HG03575 (cell line): ENCODE data around the gene ARHGAP4.

ENCODE experiments used
- ATAC-seq: cut with Tn5 transposase; IDR thresholded peaks from one replicate; pipeline ENCODE4 v1.9.1; 2021; ENCODE audit not compliant: unreplicated experiment, insufficient number of reproducible peaks, low FRiP score; ENCODE audit errors: extremely low read depth

ARHGAP4 gene

DNA sequence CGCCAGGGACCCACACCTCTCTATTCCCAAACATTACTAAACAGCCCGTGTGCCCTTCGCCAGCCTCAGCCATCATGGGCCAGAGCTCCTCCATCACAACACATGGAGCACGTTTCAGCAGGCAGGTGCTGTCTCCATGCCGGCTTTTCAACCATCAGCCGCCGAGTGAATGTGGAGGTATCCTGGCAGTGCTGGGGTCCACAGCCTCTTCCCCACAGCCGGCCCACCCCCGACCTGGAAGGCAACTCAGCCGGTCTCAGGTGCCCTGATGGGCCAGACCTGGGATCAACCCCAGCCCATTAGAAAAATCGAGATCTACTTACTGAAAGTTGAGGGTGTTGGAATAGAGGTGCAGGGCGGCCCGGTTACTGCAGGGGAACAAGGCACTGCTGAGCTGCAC lies 5.7 kb upstream of the ARHGAP4 start:
- no peak for ATAC-seq

DNA sequence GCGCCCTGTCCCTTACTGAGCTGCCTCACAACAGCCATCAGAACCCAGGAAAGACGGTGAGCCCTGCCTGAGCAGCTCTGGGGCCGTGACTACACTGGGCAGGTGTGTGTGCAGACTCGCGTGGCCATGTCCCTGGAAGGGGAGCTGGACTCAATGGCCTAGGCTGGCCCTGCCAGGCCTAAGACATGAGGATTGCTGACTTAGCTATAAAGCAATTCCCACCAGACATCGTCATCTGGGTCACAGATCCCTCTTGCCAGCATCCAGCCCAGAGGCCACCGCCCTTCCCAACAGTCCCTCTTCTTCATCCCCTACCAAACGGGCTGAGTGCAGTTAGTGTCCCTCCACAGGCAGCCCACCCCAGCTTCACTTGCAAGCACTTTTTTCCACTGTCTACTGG lies 5.1 kb upstream of the ARHGAP4 start:
- ATAC-seq: no peak

DNA sequence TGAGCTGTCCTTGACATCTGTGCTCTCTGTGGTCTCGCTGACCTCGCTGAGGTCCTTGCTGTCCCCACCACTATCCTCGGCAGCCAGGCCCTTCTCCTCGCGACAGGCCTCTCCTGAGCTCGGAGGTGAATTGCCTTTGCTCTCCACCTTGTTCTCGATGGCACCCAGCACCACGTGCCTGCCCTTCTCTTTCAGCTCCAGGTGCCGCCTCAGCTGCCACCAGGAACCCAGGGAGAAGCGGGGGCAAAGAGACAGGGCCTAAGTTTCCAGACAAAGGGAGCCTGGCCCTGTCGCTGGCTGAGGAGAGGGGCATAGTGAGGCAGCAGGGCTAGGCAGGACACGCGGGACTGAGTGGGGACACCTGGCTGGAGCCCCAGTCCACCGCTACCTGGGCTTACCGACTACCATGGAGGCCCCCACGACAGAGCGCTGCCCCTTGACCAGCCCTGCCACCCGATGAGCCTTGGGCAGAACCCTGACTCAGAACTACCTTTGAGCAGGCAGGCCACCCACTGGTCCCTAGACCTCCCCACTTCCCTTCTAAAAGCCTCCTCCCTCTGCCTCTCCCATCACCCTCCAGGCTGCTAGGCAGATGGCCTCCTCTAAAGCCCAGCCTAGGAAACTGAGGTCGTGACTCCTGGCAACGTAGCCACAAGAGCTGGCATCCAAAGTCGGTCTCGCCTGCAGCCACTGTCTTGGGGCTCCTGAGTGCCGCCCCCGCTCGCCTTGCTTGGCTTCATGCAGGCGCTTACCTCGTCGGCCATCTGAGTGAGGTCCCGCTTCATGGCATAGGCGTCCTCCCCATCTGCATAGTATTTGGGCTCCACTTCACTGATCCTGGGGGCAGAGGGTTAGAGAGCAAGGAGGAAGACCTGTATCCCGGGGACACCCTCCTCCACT lies 4.2 kb upstream of the ARHGAP4 start:
- no peak for ATAC-seq

DNA sequence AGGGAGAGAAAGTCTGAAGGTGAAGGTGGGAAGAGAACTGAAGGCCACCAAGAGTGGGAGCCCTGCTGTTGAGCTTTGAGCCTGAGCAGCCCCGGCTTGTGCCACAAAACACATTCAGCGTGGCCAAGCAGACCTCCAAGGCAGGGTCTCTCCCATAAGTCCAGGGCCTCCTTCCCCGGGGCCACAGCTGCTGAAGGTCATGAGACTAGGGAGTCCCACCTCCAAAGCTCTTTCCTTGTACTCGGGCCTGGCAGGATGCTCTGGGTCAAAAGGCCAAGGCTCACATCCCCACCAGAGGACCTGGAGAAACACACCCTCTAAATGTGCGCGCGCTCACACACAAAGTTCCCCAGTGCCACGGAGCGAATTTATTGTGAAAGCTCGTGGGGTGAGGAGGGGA lies 3.5 kb upstream of the ARHGAP4 start:
- ATAC-seq: no peak

- no peak for ATAC-seq
These were observed 2.8 kb upstream of the ARHGAP4 start for GRCh38 chrX:153928846-153929245.

GRCh38 chrX:153927922-153928760 lies 2.1 kb upstream of the ARHGAP4 start:
- peak; percentile 77 for ATAC-seq

DNA sequence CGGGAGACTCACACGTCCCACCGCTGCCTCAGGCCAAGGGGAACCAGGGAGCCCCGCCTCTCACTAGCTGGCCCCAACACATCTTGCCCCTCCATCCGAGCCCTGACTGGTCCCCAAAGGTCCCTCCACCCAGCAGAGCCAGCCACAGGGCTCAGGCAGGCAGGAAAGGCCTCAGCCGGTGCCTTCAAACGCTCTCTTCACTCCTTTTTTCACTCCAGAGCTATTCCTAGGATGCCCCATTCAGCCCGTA lies 1.5 kb upstream of the ARHGAP4 start:
- no peak for ATAC-seq

- no peak for ATAC-seq
These were observed 1.0 kb upstream of the ARHGAP4 start for GRCh38 chrX:153926858-153927671.

- no peak for ATAC-seq
These were observed 441 bp upstream of the ARHGAP4 start for GRCh38 chrX:153926552-153926857.

- ATAC-seq: no peak
These were observed 701 bp downstream of the ARHGAP4 start for GRCh38 chrX:153925387-153925738.

DNA sequence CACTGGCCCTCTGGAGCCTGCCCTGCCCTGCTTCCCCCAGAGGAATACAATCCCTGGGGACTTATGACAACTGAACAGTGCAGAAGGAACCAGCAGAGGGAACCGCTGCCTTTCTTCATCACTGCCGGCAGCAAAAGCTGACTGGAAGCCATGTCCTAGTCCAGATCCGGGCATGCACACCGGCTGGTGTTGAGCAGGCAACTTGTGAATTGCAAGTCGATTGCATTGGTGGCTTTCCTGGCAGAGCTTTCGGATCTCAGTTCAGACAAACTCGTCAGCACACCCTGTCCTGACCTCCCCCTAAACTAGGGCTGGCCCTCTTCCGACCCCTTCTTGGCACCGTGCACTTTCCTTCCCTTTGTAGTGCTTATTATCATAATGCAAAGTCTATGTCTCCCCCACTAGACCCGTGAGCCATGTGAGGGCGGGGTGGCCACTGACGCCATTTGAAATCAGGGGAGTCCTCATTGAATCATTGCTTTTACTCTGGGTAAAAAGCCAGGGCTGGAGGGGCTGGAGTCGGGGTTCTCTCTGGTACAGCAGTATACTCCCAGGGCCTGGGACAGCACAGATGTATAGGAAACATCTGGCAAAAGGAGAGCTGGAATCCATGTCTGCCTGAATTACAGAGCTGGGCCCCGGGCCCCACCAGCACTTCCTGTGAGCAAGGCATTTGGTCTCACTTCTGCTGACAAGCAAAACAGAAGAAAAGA lies 1.8 kb downstream of the ARHGAP4 start:
- no peak for ATAC-seq

GRCh38 chrX:153922932-153923857 lies 2.9 kb downstream of the ARHGAP4 start:
- ATAC-seq: no peak

DNA sequence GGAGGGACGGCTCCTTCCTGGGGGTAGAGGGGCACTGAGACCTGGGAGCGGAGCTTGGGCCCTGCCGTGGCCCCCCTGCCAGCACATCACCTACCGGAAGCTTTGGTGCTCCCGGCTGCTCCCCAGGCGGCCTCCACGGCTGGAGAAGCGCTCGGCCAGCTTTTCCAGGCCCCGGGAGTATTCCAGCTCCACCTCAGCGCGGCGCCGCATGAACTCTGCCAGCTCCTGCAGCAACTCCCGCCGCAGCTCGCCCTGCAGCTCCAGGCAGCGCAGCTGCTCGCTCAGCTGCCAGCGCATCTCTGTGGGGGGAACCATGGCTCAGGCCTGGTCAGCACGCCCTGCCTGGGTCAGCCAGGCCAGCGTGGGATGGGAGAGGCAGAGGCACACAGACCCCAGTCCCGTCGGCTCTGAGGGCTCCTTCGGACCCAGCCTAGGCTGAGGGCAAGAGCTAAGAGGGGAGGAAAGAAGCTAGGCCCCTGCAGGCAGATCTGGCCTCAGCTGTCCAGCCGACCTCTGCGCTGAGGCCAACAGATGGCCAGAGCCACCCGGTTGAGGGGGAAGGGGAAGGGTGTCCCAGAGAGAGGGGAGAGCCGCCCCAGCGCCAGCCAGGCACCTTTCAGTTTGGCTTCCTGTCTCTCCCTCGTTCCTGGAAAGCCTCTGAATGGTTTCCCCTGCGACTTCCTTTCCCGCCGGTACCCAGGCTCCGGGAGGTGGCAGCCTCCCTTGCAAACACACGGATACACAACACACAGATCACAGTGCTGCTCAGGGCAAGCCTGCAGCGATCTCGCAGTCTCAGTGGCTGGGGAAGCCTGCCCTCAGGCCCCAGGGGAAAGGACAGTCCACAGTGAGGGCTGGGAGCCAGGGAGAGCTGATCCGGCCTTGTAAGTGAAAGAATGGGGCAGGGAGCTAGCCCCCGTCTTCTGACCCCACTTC lies 4.3 kb downstream of the ARHGAP4 start:
- ATAC-seq: no peak

- ATAC-seq: no peak
These were observed 5.0 kb downstream of the ARHGAP4 start for GRCh38 chrX:153921070-153921469.

DNA sequence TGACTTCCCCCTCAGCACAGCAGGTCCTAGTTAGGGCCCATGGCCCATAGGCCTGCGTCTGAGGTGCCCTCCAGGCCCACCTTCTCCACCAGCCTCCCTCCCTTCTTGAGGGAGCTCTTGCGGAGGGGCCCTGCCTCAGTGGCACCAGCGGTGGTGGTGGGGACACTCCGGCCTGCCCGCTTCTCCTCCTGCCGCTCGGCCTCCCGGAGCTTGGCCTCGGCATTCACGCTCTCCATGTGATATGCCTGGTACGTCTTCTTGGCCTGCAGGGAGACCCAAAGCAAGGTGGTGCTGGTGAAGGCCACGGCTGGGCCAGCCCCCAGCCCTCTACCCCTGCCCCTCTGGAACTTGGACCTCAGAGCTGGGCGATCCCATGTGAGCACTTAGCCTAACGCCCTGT lies 5.5 kb downstream of the ARHGAP4 start:
- no peak for ATAC-seq

DNA sequence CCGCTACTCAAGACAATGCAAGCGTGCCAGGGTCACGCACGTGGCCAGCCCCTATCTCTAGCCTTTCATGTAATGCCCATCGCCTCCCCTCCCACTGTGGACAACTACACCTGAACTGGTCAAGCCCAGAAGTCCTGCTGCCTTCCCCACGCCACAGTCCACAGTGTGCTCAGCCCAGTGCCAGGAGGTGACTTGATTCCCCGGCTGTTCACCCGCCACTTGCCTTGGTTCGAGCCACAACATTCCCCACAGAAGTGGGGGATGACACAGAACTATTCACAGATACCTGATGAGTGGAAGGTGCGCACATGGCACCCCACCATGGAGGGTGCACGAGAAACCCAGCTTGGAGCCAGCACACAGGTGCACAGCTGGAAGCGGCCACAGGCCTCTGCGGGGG lies 6.8 kb downstream of the ARHGAP4 start:
- ATAC-seq: no peak

DNA sequence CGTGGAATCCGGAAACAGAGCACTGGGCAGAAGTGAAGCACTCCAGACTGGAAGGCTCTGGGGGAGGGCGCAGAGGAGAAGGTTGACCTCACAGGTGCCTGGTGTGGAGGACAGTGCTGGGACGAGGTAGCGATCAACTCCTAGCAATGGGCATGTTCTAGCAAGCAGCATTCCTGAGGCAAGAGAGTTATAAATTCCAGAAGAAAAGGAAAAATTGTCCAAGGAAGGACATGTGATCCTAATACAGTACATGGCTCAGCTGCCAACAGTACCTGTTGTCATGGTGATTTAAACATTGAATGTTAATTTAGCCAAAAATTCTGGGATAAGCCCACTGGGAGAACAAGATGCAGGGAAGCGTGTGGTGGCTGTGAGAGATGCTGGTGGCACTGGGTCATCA lies 8.2 kb downstream of the ARHGAP4 start:
- no peak for ATAC-seq
